ENCODE measurements around the gene CHRNA3.

Gene CHRNA3

DNA sequence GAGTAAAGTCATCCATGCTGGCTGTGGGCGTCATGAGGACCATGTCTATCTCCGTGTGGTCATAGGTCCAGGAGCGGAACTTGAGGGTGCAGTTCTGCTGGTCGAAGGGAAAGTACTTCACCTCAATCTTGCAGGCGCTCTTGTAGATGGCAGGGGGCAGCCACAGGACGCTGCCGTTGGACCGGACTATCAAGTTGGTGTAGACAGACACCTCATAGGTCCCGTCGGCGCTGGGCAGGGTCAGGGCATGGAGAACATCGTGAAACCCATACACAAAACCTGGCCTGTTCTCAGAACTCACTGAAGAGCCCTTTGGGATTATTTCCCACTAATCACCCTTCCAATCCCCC is 8.9 kb upstream of the CHRNA3 start:
- no peak overlapping the region for H4K8ac ChIP-seq (ENCODE audit: low read depth, low read length)
- no CpG with 5 or more reads among the region's 12 CpGs for WGBS (ENCODE audit: extremely low coverage, insufficient coverage, insufficient read length)
- H4K91ac ChIP-seq (ENCODE audit: low read depth, low read length): no peak overlapping the region
- no peak overlapping the region for H3K27ac ChIP-seq (ENCODE audit: low read depth, low read length)
- no peak overlapping the region for H3K4me3 ChIP-seq (ENCODE audit: low read depth, low read length)
- no peaks in the 10 kb centered on the region for H3K79me2 ChIP-seq (ENCODE audit: control insufficient read depth, insufficient read depth, low read length, poor library complexity)
- no peak overlapping the region for H3K18ac ChIP-seq (ENCODE audit: low read length)
- H2AK5ac ChIP-seq (ENCODE audit: low read length): no peak overlapping the region
- no peak overlapping the region for H3K4ac ChIP-seq (ENCODE audit: low read depth, low read length)
- H3K9ac ChIP-seq (ENCODE audit: low read length): no peak overlapping the region
- H3K4me2 ChIP-seq (ENCODE audit: low read length): no peak overlapping the region
- no peak overlapping the region for H2AFZ ChIP-seq (ENCODE audit: insufficient read depth, low read length, poor library complexity)
- no peak overlapping the region for H2BK5ac ChIP-seq (ENCODE audit: low read depth, low read length, poor library complexity)
- no peak overlapping the region for H4K12ac ChIP-seq (ENCODE audit: low read depth, low read length)
- no peaks in the 10 kb centered on the region for H3K79me1 ChIP-seq (ENCODE audit: low read length)
- H3K14ac ChIP-seq (ENCODE audit: low read length): no peak overlapping the region
- no peaks in the 10 kb centered on the region for H3K4me1 ChIP-seq (ENCODE audit: control insufficient read depth in 1 of 2, insufficient read depth in 2 of 2, low read length in 2 of 2)
- no peak for DNase-seq
- no peaks in the 10 kb centered on the region for H3K36me3 ChIP-seq (ENCODE audit: control insufficient read depth in 1 of 2, insufficient read depth in 2 of 2, low read length in 2 of 2)
- H3K9me3 ChIP-seq (ENCODE audit: insufficient read depth, low read depth, low read length): no peaks in the 10 kb centered on the region
- H2BK120ac ChIP-seq (ENCODE audit: insufficient read depth, low read length, poor library complexity): no peak overlapping the region
- H3K27me3 ChIP-seq (ENCODE audit: insufficient read depth, low read length): peaks cover 3% of the 10 kb centered on the region
- no peak overlapping the region for H2BK12ac ChIP-seq (ENCODE audit: low read length)
- no peak overlapping the region for H3K23ac ChIP-seq (ENCODE audit: low read length)

DNA sequence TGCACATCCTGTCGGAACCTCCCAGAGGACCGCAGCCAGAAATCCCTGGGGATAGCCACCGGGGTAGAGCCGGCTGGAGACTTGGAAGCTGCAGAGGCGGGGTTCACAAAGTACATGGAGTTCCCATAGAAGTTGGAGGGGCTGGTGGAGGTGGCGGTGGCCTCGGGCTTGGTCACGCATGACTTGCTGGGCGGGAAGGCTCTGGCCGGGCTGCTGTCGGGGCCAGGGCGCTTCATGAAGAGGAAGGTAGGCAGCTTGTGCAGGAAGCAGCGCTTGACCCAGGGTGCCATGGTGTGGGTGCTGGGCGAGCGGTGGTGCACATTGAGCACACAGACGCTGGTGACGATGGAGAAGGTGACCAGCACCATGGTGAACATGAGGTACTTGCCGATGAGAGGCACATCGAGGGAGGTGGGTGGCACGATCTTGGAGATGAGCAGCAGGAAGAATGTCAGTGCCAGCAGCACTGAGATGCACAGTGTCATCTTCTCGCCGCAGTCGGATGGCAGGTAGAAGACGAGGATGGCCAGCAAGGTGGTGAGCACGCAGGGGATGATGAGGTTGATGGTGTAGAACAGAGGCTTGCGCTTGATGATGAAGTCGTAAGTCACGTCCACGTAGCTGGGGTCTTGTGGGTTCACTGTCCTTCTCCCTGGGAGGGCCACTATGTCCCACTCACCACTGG is 8.4 kb upstream of the CHRNA3 start:
- Histone ChIP-seq H3K9me3 (ENCODE audit: insufficient read depth, low read depth, low read length) (no peaks in the 10 kb centered on the region), H2BK5ac (ENCODE audit: low read depth, low read length, poor library complexity) (no peak overlapping the region), H3K14ac (ENCODE audit: low read length) (no peak overlapping the region), H2AK5ac (ENCODE audit: low read length) (no peak overlapping the region), H3K36me3 (ENCODE audit: control insufficient read depth in 1 of 2, insufficient read depth in 2 of 2, low read length in 2 of 2) (no peaks in the 10 kb centered on the region), H3K23ac (ENCODE audit: low read length) (no peak overlapping the region), H2BK120ac (ENCODE audit: insufficient read depth, low read length, poor library complexity) (no peak overlapping the region), H3K18ac (ENCODE audit: low read length) (no peak overlapping the region), H3K79me2 (ENCODE audit: control insufficient read depth, insufficient read depth, low read length, poor library complexity) (no peaks in the 10 kb centered on the region), H3K4me2 (ENCODE audit: low read length) (no peak overlapping the region), H3K27ac (ENCODE audit: low read depth, low read length) (no peak overlapping the region), H2BK12ac (ENCODE audit: low read length) (no peak overlapping the region), H4K8ac (ENCODE audit: low read depth, low read length) (no peak overlapping the region), H3K4me3 (ENCODE audit: low read depth, low read length) (no peak overlapping the region), H3K9ac (ENCODE audit: low read length) (no peak overlapping the region), H3K4me1 (ENCODE audit: control insufficient read depth in 1 of 2, insufficient read depth in 2 of 2, low read length in 2 of 2) (no peaks in the 10 kb centered on the region), H3K27me3 (ENCODE audit: insufficient read depth, low read length) (peaks cover 3% of the 10 kb centered on the region), H4K12ac (ENCODE audit: low read depth, low read length) (no peak overlapping the region), H3K4ac (ENCODE audit: low read depth, low read length) (no peak overlapping the region), H3K79me1 (ENCODE audit: low read length) (no peaks in the 10 kb centered on the region), H4K91ac (ENCODE audit: low read depth, low read length) (no peak overlapping the region), H2AFZ (ENCODE audit: insufficient read depth, low read length, poor library complexity) (no peak overlapping the region)
- DNase-seq: no peak
- WGBS (ENCODE audit: extremely low coverage, insufficient coverage, insufficient read length): no CpG with 5 or more reads among the region's 29 CpGs

DNA sequence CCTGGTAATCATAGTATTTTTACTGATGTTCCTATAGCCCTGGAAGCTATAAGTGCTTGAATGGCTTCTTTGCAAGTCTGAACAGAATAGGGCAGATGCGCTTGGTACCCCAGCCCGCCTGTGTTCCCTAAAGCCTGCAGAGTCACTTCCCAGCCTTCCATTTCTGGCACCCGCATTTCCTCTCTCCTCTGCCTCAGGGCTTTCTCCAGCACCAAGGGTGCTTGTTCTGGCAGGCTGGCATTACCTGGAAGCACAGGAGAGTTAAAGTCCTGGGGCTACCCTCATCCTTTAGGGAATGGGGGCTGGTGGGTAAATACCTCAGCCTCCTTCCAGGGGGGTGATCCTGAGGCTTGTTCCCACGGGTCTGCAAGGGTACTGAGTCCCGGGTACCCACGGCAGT is 7.4 kb upstream of the CHRNA3 start:
- Histone ChIP-seq H4K91ac (ENCODE audit: low read depth, low read length) (no peak overlapping the region), H2AFZ (ENCODE audit: insufficient read depth, low read length, poor library complexity) (no peak overlapping the region), H3K9me3 (ENCODE audit: insufficient read depth, low read depth, low read length) (no peaks in the 10 kb centered on the region), H3K27me3 (ENCODE audit: insufficient read depth, low read length) (peaks cover 3% of the 10 kb centered on the region), H3K9ac (ENCODE audit: low read length) (no peak overlapping the region), H3K79me2 (ENCODE audit: control insufficient read depth, insufficient read depth, low read length, poor library complexity) (no peaks in the 10 kb centered on the region), H3K4ac (ENCODE audit: low read depth, low read length) (no peak overlapping the region), H3K79me1 (ENCODE audit: low read length) (no peaks in the 10 kb centered on the region), H3K14ac (ENCODE audit: low read length) (no peak overlapping the region), H2BK12ac (ENCODE audit: low read length) (no peak overlapping the region), H3K4me2 (ENCODE audit: low read length) (no peak overlapping the region), H2BK120ac (ENCODE audit: insufficient read depth, low read length, poor library complexity) (no peak overlapping the region), H3K18ac (ENCODE audit: low read length) (no peak overlapping the region), H3K4me1 (ENCODE audit: control insufficient read depth in 1 of 2, insufficient read depth in 2 of 2, low read length in 2 of 2) (no peaks in the 10 kb centered on the region), H3K23ac (ENCODE audit: low read length) (no peak overlapping the region), H3K27ac (ENCODE audit: low read depth, low read length) (no peak overlapping the region), H3K36me3 (ENCODE audit: control insufficient read depth in 1 of 2, insufficient read depth in 2 of 2, low read length in 2 of 2) (no peaks in the 10 kb centered on the region), H2AK5ac (ENCODE audit: low read length) (no peak overlapping the region), H3K4me3 (ENCODE audit: low read depth, low read length) (no peak overlapping the region), H4K12ac (ENCODE audit: low read depth, low read length) (no peak overlapping the region), H4K8ac (ENCODE audit: low read depth, low read length) (no peak overlapping the region), H2BK5ac (ENCODE audit: low read depth, low read length, poor library complexity) (no peak overlapping the region)
- WGBS (ENCODE audit: extremely low coverage, insufficient coverage, insufficient read length): no CpG with 5 or more reads among the region's 6 CpGs
- DNase-seq: peak in 1 of 2 donors; percentile 17

DNA sequence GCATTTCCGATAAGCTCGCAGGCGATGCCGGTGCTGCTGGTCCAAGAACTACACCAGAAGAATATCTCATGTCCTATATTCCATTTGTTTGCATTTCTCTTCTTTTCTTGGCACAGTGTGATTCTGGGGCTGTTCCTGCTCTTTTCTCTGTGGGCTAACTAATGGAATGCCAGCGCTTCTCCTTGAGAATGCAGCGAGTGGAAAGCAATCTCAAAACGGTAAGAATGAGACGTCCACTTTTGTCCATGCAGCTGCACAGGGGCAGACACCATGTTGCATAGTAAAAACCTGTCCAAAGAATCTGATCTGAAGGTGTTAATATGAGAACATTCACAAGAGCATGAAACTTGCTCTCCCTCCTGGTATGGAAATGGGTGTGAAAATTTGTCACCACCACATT is 6.6 kb upstream of the CHRNA3 start:
- H3K79me2 ChIP-seq (ENCODE audit: control insufficient read depth, insufficient read depth, low read length, poor library complexity): no peaks in the 10 kb centered on the region
- no peak overlapping the region for H2BK5ac ChIP-seq (ENCODE audit: low read depth, low read length, poor library complexity)
- no peaks in the 10 kb centered on the region for H3K4me1 ChIP-seq (ENCODE audit: control insufficient read depth in 1 of 2, insufficient read depth in 2 of 2, low read length in 2 of 2)
- H4K8ac ChIP-seq (ENCODE audit: low read depth, low read length): no peak overlapping the region
- H3K4ac ChIP-seq (ENCODE audit: low read depth, low read length): no peak overlapping the region
- no peak overlapping the region for H3K23ac ChIP-seq (ENCODE audit: low read length)
- H3K14ac ChIP-seq (ENCODE audit: low read length): no peak overlapping the region
- WGBS (ENCODE audit: extremely low coverage, insufficient coverage, insufficient read length): no CpG with 5 or more reads among the region's 8 CpGs
- no peak overlapping the region for H2BK12ac ChIP-seq (ENCODE audit: low read length)
- H3K9me3 ChIP-seq (ENCODE audit: insufficient read depth, low read depth, low read length): no peaks in the 10 kb centered on the region
- H2BK120ac ChIP-seq (ENCODE audit: insufficient read depth, low read length, poor library complexity): no peak overlapping the region
- H3K4me3 ChIP-seq (ENCODE audit: low read depth, low read length): no peak overlapping the region
- H4K91ac ChIP-seq (ENCODE audit: low read depth, low read length): no peak overlapping the region
- H3K36me3 ChIP-seq (ENCODE audit: control insufficient read depth in 1 of 2, insufficient read depth in 2 of 2, low read length in 2 of 2): no peaks in the 10 kb centered on the region
- no peak overlapping the region for H3K27ac ChIP-seq (ENCODE audit: low read depth, low read length)
- H3K4me2 ChIP-seq (ENCODE audit: low read length): no peak overlapping the region
- no peak overlapping the region for H3K9ac ChIP-seq (ENCODE audit: low read length)
- H3K18ac ChIP-seq (ENCODE audit: low read length): no peak overlapping the region
- H3K79me1 ChIP-seq (ENCODE audit: low read length): no peaks in the 10 kb centered on the region
- DNase-seq: no peak
- H3K27me3 ChIP-seq (ENCODE audit: insufficient read depth, low read length): peaks cover 4% of the 10 kb centered on the region
- no peak overlapping the region for H4K12ac ChIP-seq (ENCODE audit: low read depth, low read length)
- no peak overlapping the region for H2AK5ac ChIP-seq (ENCODE audit: low read length)
- H2AFZ ChIP-seq (ENCODE audit: insufficient read depth, low read length, poor library complexity): no peak overlapping the region
